Left lung (tissue), 10 donors: ENCODE data around the gene CHRNB2. TPM values are rescaled to one million over a fixed set of nuclear protein-coding genes. Genes with fewer than 3 reads are reported as not detected.

ENCODE experiments used
- ATAC-seq: fragments of 200-7000 bp; cut with Tn5 transposase; one replicate; pipeline ENCODE4 v1.9.1; 2020; ENCODE audit warnings: moderate library complexity
- DNase-seq, 4 donors: peaks; one replicate each; pipeline ENCODE4 v3.0.0-alpha.2; 2013 to 2020
- H3K27ac ChIP-seq, 2 donors: fragments of 200-600 bp; sonication (generic) in 1 of 2; one replicate each; pipeline versions ENCODE4 v1.5.0 to v1.8.0; 2020 to 2021
- H3K27me3 ChIP-seq, 2 donors: fragments of 200-600 bp; sonication (generic) in 1 of 2; one replicate each; pipeline versions ENCODE4 v1.5.0 to v1.8.0; 2020 to 2021
- H3K36me3 ChIP-seq, 2 donors: fragments of 200-600 bp; sonication (generic) in 1 of 2; one replicate each; pipeline versions ENCODE4 v1.5.0 to v1.8.0; 2020 to 2021
- H3K4me1 ChIP-seq, 2 donors: fragments of 200-600 bp; one replicate each; pipeline ENCODE4 v1.8.0; 2021
- H3K4me3 ChIP-seq, 2 donors: fragments of 200-600 bp; sonication (generic) in 1 of 2; one replicate each; pipeline versions ENCODE4 v1.5.0 to v1.8.0; 2020 to 2021; ENCODE audit warnings: mild to moderate bottlenecking in 1 of 2
- H3K9me3 ChIP-seq, 2 donors: fragments of 200-600 bp; sonication (generic) in 1 of 2; one replicate each; pipeline versions ENCODE4 v1.5.0 to v1.8.0; 2020 to 2021
- intact Hi-C, 2 donors: fragments of 100-400 bp; cut with DNase I; formaldehyde crosslinking; loops; one replicate each; pipeline versions ENCODE4 v1.11.2 to v1.14.2; 2022
- polyA plus RNA-seq, 6 donors: library from polyadenylated mRNA; unstranded; fragments of 120-200 nt; gene quantifications; one replicate each; pipeline ENCODE4 v1.2.1, GENCODE V29; 2013; ENCODE audit not compliant: insufficient read length in 6 of 6
- total RNA-seq, 2 donors: library from RNA; stranded (reverse); fragmentation: NEBNext Ultra II Directional; extraction: Animal tissue kit (Norgen Biotek cat#: 25700); gene quantifications; one replicate each; pipeline ENCODE4 v1.2.1, GENCODE V29; 2021
- TF ChIP-seq, protein P1 (sequence below), 2 donors: fragments of 200-600 bp; sonication (generic) in 1 of 2; IDR thresholded peaks; one replicate each; pipeline versions ENCODE4 v1.5.0 to v1.8.0; 2021; ENCODE audit warnings: antibody characterized with exemption in 2 of 2
- donor health status: DM: no; HTN: yes; CAD: no.
- donor health status: DM: no; HTN: no; CAD: no.

The CHRNB2 gene
- total and polyA plus RNA-seq, 8 donors, result 0.09 to 1.8 (median 0.57) TPM; not detected in 1

DNA sequence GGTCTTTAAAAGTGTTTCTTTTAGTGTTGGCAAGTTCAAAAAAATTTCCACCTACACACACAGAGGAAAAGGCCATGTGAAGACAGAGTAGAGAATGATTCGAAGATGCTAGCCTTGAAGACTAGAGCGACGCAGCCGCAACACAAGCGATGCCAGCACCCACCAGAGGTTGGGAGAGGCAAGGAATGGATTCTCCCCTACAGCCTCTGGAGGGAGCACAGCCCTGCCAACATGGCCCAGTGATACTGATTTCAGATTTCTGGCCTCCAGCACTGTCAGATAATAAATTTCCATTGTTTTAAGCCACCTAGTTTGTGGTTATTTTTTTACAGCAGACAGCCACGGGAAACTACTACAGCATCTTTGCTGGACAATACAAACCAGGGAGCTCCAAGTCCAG is 47.3 kb downstream of the CHRNB2 start:
- no peak for ATAC-seq
- Histone ChIP-seq H3K27me3 (no peaks in the 10 kb centered on the region), H3K9me3 (no peaks in the 10 kb centered on the region), H3K4me3 (no peak overlapping the region), H3K4me1 (peaks cover 0 to 10% of the 10 kb centered on the region in 2 donors), H3K36me3 (no peaks in the 10 kb centered on the region), H3K27ac (no peak overlapping the region)
- intact Hi-C loops, result no loop called here
- TF ChIP-seq, protein P1, sequence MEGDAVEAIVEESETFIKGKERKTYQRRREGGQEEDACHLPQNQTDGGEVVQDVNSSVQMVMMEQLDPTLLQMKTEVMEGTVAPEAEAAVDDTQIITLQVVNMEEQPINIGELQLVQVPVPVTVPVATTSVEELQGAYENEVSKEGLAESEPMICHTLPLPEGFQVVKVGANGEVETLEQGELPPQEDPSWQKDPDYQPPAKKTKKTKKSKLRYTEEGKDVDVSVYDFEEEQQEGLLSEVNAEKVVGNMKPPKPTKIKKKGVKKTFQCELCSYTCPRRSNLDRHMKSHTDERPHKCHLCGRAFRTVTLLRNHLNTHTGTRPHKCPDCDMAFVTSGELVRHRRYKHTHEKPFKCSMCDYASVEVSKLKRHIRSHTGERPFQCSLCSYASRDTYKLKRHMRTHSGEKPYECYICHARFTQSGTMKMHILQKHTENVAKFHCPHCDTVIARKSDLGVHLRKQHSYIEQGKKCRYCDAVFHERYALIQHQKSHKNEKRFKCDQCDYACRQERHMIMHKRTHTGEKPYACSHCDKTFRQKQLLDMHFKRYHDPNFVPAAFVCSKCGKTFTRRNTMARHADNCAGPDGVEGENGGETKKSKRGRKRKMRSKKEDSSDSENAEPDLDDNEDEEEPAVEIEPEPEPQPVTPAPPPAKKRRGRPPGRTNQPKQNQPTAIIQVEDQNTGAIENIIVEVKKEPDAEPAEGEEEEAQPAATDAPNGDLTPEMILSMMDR (IDR thresholded peaks at IDR 0.05), result no peak
- no peak for DNase-seq

DNA sequence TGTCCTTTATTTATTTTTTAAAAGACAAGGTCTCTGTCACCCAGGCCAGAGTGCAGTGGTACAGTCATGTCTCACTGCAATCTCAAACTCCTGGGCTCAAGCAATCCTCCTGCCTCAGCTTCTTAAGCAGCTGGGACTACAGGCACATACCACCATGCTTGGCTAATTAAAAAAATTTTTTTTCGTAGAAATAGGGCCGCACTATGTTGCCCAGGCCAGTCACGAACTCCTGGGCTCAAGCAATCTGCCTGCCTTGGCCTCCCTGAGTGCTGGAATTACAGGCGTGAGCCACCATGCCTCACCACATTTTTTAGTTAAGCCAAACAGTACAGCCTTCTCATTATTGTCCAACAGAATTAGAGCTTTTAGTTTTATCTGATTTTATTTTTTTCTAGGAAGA is 47.8 kb downstream of the CHRNB2 start:
- Histone ChIP-seq H3K4me1 (peaks cover 0 to 10% of the 10 kb centered on the region in 2 donors), H3K27me3 (no peaks in the 10 kb centered on the region), H3K27ac (no peak overlapping the region), H3K4me3 (no peak overlapping the region), H3K36me3 (no peaks in the 10 kb centered on the region), H3K9me3 (no peaks in the 10 kb centered on the region)
- ATAC-seq, result no peak
- intact Hi-C loops, result no loop called here
- TF ChIP-seq, protein P1 (IDR thresholded peaks at IDR 0.05), result no peak
- DNase-seq, result no peak

DNA sequence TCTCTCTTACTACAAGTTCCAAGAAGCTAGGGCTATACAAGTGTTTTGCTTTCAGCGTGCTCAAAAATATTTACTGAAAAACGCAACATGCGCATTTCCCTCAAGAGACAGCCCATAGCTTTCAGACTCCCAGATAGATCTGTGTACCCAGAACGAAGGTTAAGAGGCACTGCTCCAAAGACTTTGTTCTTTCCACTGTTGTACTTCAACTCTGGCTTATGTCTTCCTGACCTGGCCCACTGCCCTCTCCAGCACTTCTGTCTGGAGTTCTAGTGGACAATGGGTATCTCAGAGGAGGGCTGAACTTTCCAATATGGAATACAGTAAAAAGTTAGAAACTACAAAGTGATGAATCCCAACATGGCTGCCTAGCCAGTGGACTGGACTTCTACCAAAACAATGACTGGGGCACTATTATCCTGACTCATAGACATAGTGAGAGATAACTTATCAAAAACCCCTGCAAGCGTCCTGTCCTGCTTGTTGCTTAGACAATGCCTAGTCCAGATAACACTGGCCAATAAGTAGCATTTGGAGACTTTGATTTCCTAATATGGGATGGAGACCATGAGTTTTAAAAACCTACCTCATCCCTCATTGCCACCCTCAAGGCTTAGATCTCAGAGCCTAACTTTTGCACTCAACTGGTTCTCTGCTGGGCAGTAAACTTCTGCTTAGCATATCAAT is 49.2 kb downstream of the CHRNB2 start:
- Histone ChIP-seq H3K27ac (no peak overlapping the region), H3K4me1 (peaks cover 0 to 7% of the 10 kb centered on the region in 2 donors), H3K4me3 (no peak overlapping the region), H3K36me3 (no peaks in the 10 kb centered on the region), H3K9me3 (no peaks in the 10 kb centered on the region), H3K27me3 (no peaks in the 10 kb centered on the region)
- no peak for ATAC-seq
- TF ChIP-seq, protein P1 (IDR thresholded peaks at IDR 0.05), result no peak
- intact Hi-C loops, result no loop called here
- no peak for DNase-seq

DNA sequence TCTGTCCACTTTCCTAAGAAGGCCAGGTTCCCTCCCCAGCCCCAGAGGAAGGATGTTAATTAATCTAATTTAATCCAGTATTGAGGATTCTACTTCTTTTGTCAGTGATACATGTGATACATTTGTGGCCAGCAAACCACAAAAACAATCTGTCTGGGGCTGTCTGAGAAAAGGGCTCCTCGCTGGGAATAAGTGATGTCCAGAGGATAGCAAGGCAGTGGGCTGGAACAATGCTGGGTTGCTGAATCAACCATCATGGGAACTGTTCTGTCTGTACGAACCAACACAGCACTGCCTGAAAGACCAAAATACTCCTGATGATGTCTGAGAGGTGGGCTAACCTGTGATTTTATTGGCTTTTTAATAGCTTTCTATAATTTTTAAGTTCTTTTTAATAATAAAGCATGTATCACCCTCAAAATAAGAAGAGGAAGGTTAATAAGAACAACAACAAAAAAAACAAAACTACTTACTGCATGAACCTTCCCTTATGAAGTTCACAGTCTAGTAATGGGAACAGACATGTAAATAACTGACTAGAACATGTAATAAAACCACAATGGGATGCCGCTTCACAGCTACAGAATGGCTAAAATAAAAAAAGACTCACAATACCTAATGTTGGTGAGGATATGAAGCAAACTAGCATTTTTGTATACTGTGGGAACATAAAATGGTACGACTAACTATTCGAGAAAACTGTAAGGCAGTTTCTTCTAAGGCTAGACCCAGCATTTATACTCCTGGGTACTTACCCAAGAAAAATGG is 51.8 kb downstream of the CHRNB2 start:
- Histone ChIP-seq H3K4me3 (no peak overlapping the region), H3K4me1 (peaks cover 0 to 17% of the 10 kb centered on the region in 2 donors), H3K9me3 (no peaks in the 10 kb centered on the region), H3K27ac (no peak overlapping the region), H3K36me3 (peaks cover 0 to 3% of the 10 kb centered on the region in 2 donors), H3K27me3 (no peaks in the 10 kb centered on the region)
- TF ChIP-seq, protein P1 (IDR thresholded peaks at IDR 0.05), result no peak
- DNase-seq (no peak), ATAC-seq (no peak)
- intact Hi-C loops, result no loop called here

DNA sequence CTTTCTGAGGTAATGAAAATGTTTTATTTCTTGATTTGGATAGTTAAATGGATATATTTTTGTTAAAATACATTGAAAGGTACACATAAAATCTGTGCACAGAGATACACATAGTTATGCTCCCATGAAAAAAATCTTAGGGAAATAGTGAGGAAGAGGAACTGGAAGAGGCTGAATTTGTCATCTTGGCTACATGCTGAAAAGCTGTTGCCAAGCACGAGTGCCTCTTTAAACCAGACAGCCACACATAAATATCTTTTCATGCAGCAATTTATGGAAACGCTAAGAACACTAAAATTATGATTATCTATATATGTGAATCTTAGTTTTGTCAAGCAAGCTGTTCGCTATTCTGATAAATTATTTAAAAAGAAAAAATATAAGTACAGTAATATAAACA is 53.2 kb downstream of the CHRNB2 start:
- DNase-seq, result no peak
- no peaks in the 10 kb centered on the region for H3K9me3 ChIP-seq
- no peak overlapping the region for H3K27ac ChIP-seq
- no peak for ATAC-seq
- intact Hi-C loops, result no loop called here
- no peaks in the 10 kb centered on the region for H3K27me3 ChIP-seq
- peaks cover 0 to 27% of the 10 kb centered on the region in 2 donors for H3K4me1 ChIP-seq
- peaks cover 0 to 3% of the 10 kb centered on the region in 2 donors for H3K36me3 ChIP-seq
- H3K4me3 ChIP-seq, result no peak overlapping the region
- TF ChIP-seq, protein P1 (IDR thresholded peaks at IDR 0.05), result no peak
